Measurements from ENCODE around the gene OPA3.

Gene OPA3

DNA sequence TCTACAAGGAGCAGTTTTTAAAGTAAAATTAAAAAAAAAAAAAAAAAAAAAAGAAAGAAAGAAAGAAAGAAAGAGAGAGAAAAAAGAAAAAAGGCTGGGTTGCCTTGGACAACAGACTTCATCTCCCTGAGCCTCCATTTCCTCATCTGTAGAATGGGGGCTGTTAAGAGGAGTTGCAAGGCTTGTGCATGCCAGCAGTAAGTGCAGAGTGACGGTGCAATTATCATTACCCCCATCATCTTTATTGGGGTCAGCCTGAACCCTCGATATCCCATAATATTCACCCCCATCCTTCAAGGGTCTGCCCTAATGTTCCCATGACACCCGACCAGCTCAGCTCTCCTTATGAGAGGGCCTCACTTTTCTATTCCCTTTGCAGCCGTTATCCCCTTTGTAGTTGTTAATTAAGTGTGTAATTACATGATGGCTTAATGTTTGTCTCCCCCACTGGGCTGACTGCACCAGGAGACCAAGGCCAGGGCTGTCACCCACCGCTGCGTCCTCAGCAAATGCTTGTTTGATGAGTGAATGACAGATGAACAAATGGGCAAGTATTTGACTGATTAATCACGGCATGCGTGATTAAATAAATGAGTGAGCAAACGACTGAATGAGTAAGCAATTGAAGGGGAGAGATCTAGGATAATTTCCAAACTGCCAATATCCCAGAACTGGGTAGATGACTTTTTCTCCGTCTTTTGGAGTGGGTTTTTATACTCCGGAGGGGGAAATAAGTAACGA lies 106.7 kb downstream of the OPA3 start:
- TF ChIP-seq, protein P1, sequence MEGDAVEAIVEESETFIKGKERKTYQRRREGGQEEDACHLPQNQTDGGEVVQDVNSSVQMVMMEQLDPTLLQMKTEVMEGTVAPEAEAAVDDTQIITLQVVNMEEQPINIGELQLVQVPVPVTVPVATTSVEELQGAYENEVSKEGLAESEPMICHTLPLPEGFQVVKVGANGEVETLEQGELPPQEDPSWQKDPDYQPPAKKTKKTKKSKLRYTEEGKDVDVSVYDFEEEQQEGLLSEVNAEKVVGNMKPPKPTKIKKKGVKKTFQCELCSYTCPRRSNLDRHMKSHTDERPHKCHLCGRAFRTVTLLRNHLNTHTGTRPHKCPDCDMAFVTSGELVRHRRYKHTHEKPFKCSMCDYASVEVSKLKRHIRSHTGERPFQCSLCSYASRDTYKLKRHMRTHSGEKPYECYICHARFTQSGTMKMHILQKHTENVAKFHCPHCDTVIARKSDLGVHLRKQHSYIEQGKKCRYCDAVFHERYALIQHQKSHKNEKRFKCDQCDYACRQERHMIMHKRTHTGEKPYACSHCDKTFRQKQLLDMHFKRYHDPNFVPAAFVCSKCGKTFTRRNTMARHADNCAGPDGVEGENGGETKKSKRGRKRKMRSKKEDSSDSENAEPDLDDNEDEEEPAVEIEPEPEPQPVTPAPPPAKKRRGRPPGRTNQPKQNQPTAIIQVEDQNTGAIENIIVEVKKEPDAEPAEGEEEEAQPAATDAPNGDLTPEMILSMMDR (IDR thresholded peaks at IDR 0.05; ENCODE audit: borderline replicate concordance, control extremely low read depth, extremely low read depth, insufficient read depth, missing control alignments): no peak
- no peak for DNase-seq (ENCODE audit: low spot score)
- in situ Hi-C loops (cut with MboI; ENCODE audit: low sequenced_read_pairs, unreplicated experiment): loop anchor here (5.0 kb wide), 1 partner anchor 41 kb away; no protein-coding TSS in a partner anchor
